ENCODE data around the gene ALOX5. TPM values are rescaled to one million over a fixed set of nuclear protein-coding genes. Genes with fewer than 3 reads are reported as not detected.

Gene ALOX5
- total RNA-seq, 1 experiment from 2014 or later: 0.60 TPM

- no peak for DNase-seq (ENCODE audit: low spot score)
Observed at GRCh38 chr10:45424668-45425404, 50.8 kb downstream of the ALOX5 start.

DNA sequence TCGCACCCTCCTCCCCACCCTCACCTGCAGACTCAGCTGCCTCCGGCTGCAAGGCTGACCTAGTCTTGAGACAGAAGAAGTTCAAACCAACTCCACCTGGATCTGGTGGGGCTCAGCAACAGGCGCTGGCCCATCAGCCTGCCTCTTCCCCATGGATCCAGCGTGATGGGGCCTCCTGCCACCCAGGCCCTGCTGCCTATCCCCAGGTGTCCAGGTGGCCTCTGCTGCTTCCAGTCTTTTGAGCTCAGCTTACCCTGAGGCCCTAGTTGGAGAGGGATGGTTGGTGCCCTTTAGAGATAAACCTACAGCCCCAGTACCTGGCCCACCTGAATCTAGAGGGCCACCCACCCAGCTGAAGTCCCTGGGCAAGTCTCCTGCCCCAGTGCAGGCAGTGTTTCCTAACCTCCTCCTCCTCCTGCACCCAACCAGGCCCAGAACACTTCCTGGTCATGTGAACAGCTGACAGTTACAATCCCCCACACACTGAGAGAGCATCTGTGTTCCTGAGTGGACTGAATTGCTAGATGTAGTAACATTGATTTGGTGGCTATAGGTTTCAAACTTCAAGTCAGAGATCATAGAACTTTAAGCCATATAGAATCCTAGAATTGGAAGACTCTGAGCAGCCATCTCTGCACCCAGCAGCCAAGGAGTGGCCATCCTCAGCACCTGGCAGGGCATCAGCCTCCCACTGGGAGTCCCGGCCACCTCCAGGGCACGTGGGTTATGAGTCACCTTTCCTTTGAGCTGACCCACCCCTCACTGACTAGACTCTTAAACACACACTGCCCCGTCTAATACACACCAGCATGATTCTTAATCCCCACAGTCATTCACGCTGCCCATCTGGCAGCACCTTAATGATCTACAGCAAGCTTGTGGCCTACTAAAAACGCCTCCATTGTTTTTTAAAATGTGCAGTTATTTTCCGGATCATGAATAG, 51.9 kb downstream of the ALOX5 start:
- peak; percentile 49 for DNase-seq (ENCODE audit: low spot score)

- no peak for DNase-seq (ENCODE audit: low spot score)
Observed at GRCh38 chr10:45427262-45427969, 53.4 kb downstream of the ALOX5 start.

- no peak for DNase-seq (ENCODE audit: low spot score)
Observed at GRCh38 chr10:45427970-45428366, 54.0 kb downstream of the ALOX5 start.

GRCh38 chr10:45428611-45429510, 54.8 kb downstream of the ALOX5 start:
- DNase-seq (ENCODE audit: low spot score): no peak

GRCh38 chr10:45429790-45430189, 55.8 kb downstream of the ALOX5 start:
- no peak for DNase-seq (ENCODE audit: low spot score)

- DNase-seq (ENCODE audit: low spot score): no peak
Observed at GRCh38 chr10:45432113-45432512, 58.1 kb downstream of the ALOX5 start.

GRCh38 chr10:45432700-45433472, 58.9 kb downstream of the ALOX5 start:
- DNase-seq (ENCODE audit: low spot score): no peak

DNA sequence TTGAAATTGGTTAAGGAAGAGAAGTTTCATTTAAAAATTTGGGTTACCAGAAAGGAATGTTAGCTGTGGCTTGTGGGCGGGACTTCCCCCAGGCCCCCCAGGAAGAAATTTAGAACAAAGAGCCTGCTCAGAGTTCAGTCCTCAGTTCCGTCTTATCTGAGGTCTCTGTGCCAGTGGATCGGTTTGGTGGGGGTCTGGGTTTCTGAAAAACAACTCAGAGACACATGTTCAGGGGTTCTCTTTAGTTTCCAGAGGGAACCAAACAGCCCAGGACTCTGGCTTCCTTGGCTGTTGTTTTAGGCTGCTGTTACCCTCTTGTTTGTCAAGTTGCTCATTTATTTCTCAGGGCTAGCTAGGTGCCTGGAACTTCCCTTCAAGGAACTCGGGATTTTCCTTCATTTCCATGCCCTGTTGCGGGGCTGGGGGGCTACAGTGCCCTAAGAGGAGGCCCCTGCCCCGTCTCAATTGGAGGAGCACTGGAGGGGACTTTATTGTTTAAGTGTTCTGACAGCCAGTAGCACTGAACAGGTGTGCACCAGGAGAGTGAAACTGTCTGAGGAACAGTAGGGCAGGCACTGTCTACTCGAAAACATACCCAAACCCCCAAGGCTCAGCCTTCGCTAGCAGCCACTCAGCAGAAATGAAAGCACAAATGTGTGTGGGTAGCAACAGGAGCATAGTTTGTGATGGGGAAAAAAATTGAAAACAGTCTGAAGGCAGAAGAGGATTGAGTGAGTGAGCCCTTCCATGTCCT, 59.9 kb downstream of the ALOX5 start:
- no peak for DNase-seq (ENCODE audit: low spot score)

GRCh38 chr10:45437587-45438465, 63.8 kb downstream of the ALOX5 start:
- DNase-seq (ENCODE audit: low spot score): no peak

- DNase-seq (ENCODE audit: low spot score): no peak
Observed at GRCh38 chr10:45438466-45439090, 64.6 kb downstream of the ALOX5 start.

DNA sequence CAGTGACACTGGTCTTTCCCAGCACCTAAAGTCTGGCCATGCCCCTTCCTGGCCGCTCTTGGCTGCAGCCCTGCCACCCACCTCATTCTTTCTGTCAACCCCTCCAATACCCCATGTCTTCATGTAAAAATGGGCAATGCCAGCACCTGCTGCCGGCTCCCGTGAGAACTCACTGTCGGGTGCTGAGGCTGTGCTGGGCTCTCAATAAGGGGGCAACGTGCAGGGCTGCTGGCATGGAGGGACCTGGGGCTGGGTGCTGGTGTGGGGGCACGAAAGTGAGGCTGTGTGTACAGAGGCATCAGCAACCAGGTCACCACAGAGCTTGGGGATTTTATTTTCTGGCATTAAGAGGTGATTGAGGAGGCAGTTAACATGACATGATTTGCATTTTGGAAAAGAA, 65.3 kb downstream of the ALOX5 start:
- DNase-seq (ENCODE audit: low spot score): no peak

- DNase-seq (ENCODE audit: low spot score): no peak
Observed at GRCh38 chr10:45439873-45440272, 65.9 kb downstream of the ALOX5 start.

GRCh38 chr10:45440511-45441062, 66.6 kb downstream of the ALOX5 start:
- no peak for DNase-seq (ENCODE audit: low spot score)

DNA sequence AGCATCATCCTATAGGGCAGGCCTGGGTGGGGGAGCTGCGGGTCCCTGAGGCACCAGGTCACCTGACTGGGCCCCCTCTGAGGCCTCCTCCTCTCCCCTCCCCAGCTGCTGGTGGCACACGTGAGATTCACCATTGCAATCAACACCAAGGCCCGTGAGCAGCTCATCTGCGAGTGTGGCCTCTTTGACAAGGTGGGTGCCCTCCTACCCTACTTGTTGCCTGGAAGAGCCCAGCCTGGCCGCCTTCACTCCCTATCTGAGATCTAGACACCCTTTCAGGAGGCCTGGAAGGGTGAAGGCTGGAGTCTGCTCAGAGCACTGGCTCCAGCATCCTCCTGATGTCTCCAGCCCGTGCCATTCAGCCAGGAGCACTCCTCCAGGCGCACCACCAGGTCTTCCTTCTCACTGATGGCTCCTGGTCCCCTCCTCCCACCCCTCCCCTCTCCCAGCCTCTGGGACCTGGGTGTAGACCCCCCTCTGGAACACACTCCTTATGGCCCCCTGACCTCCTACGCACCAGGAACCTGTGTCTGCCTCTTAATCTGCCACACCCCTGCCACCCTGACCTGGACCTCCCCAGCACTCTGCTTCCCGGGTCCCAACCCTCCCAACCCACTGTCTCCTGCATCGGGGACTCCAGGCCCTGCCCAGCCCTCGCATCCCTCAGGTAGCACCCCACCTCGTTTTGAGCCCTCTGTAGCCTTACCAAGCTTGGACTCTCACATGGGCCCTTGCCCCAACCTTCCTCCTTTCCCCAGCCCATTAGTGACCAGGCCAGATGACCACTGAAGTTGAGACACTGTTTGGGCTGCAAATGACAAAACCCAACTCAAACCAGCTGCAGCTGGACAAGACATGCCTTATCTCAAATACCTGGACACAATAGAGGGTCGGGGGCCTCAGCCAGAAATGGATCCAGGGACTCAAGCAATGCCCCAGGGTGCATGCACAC, 67.5 kb downstream of the ALOX5 start:
- no peak for DNase-seq (ENCODE audit: low spot score)

DNA sequence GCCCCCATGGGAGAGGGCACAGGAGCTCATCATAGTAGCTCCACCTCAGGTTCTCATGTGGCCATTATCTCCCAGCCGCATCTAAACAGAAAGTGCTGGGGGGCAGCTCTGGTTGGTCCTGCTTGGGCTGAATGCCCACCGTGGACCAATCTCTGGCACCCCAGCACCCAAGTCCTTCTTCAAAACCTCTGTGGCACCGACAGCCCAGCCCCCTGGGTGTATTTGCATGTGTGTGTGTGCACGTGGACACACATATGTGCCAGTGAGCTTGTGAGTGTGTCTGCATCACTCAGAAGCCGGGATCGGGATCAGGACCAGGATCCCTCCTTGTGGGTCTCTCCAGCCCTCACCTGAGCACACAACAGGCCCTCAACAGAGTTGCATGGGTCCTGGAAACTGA, 68.2 kb downstream of the ALOX5 start:
- no peak for DNase-seq (ENCODE audit: low spot score)

- DNase-seq (ENCODE audit: low spot score): no peak
Observed at GRCh38 chr10:45442662-45443061, 68.6 kb downstream of the ALOX5 start.
